ENCODE measurements around the gene BRD3.

DNA sequence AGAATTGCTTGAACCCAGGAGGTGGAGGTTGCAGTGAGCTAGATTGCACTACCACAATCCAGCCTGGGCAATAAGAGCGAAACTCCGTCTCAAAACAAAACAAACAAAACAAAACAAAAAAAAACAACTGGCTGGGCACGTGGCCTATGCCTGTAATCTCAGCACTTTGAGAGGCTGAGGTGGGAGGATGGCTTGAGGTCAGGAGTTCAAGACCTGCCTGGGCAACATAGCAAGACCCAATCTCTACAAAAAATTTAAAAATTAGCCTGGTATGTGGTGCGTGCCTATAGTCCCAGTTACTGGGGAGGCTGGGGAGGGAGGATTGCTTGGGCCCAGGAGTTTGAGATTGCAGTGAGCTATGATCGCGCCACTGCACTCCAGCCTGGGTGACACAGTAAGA lies 44.7 kb upstream of the BRD3 start:
- TF ChIP-seq CTCF (IDR thresholded peaks at IDR 0.05) (no peak), POLR2A (IDR thresholded peaks at IDR 0.05) (no peak)

All from tibial nerve (tissue), 3 donors.